ENCODE data around the gene PTPRN2. TPM values are rescaled to one million over a fixed set of nuclear protein-coding genes. Genes with fewer than 3 reads are reported as not detected.

Gene PTPRN2
- total and polyA plus RNA-seq, 2 donors from 2014 or later = 4.8 to 6.2 TPM

DNA sequence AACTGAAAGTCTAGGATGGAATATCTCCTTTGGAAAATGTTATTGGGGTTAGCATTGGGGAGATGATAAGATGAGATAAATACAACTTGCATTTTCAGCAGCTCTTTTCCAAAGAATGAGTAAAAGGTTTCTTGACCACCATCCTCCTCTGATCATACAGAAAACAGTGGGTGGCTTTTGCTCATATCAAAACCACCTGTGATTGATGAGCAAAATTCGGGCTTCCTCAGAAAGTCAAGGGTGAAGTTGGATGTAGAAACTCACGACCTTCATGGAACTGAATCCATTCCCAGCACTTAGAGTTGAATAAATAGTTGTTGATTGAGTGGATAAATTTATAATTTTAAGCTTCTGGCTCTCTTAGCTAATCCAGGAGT lies 1092.5 kb downstream of the PTPRN2 start:
- intact Hi-C loops (cut with DNase I) = no loop called here
- no peak overlapping the region for H3K9ac ChIP-seq (ENCODE audit: low read length in 3 of 3)
- TF ChIP-seq, protein P1, sequence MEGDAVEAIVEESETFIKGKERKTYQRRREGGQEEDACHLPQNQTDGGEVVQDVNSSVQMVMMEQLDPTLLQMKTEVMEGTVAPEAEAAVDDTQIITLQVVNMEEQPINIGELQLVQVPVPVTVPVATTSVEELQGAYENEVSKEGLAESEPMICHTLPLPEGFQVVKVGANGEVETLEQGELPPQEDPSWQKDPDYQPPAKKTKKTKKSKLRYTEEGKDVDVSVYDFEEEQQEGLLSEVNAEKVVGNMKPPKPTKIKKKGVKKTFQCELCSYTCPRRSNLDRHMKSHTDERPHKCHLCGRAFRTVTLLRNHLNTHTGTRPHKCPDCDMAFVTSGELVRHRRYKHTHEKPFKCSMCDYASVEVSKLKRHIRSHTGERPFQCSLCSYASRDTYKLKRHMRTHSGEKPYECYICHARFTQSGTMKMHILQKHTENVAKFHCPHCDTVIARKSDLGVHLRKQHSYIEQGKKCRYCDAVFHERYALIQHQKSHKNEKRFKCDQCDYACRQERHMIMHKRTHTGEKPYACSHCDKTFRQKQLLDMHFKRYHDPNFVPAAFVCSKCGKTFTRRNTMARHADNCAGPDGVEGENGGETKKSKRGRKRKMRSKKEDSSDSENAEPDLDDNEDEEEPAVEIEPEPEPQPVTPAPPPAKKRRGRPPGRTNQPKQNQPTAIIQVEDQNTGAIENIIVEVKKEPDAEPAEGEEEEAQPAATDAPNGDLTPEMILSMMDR (IDR thresholded peaks at IDR 0.05; ENCODE audit: borderline replicate concordance, extremely low read depth, insufficient read depth) = no peak
- no peak for FAIRE-seq
- H3K27me3 ChIP-seq (ENCODE audit: control insufficient read depth, insufficient read depth, low read length) = no peaks in the 10 kb centered on the region
- DNase-seq = no peak
- H3K4me3 ChIP-seq (ENCODE audit: low read length in 3 of 3) = no peak overlapping the region
- no peaks in the 10 kb centered on the region for H3K36me3 ChIP-seq (ENCODE audit: control insufficient read depth in 2 of 3, insufficient read depth in 3 of 3, low read length in 3 of 3)
- H3K27ac ChIP-seq (ENCODE audit: low read depth in 2 of 2, low read length in 2 of 2) = no peak overlapping the region
- H3K9me3 ChIP-seq (ENCODE audit: control insufficient read depth in 2 of 3, insufficient read depth in 1 of 3, low read length in 3 of 3) = peaks cover 0 to 7% (median 0%) of the 10 kb centered on the region in 3 donors
- H3K4me1 ChIP-seq (ENCODE audit: control insufficient read depth in 2 of 3, insufficient read depth in 2 of 3, low read depth in 1 of 3, low read length in 3 of 3) = no peaks in the 10 kb centered on the region

DNA sequence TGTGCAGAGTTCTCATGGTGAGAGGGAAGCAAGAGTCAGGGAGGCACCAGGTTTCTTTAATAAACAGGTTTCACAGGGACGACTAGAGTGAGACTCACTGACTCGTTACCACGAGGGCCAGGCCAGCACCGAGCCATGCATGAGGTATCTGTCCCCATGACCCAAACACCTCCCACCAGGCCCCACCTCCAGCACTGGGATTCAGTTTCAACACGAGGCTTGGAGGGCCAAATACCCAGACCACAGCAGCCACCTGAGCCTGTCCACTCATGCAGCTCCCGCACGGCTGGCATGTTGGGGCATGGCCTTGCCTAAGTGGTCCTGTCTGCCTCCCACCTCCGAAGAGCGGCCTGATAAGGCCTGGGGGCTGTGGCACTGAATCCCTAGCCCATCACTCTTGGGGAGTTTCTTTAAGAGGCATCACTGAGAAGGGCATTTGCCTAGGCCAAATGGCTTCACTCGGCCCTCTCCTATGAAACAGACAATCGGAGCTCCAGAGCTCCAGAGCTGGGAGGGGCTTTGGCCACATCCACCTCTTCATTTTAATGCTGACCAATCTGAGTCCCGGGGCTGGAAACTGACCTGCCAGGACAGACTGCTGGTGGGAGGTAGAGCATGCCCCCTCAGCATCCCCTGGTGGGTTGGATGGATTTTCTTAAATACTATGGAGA lies 1093.0 kb downstream of the PTPRN2 start:
- no peak for FAIRE-seq

GRCh38 chr7:157493776-157494175 lies 1093.8 kb downstream of the PTPRN2 start:
- TF ChIP-seq, protein P1 (IDR thresholded peaks at IDR 0.05; ENCODE audit: borderline replicate concordance, extremely low read depth, insufficient read depth) = no peak
- no peak overlapping the region for H3K4me3 ChIP-seq (ENCODE audit: low read length in 3 of 3)
- FAIRE-seq (no peak), DNase-seq (no peak)
- no peaks in the 10 kb centered on the region for H3K36me3 ChIP-seq (ENCODE audit: control insufficient read depth in 2 of 3, insufficient read depth in 3 of 3, low read length in 3 of 3)
- no peak overlapping the region for H3K9ac ChIP-seq (ENCODE audit: low read length in 3 of 3)
- no peak overlapping the region for H3K27ac ChIP-seq (ENCODE audit: low read depth in 2 of 2, low read length in 2 of 2)
- H3K4me1 ChIP-seq (ENCODE audit: control insufficient read depth in 2 of 3, insufficient read depth in 2 of 3, low read depth in 1 of 3, low read length in 3 of 3) = no peaks in the 10 kb centered on the region
- H3K9me3 ChIP-seq (ENCODE audit: control insufficient read depth in 2 of 3, insufficient read depth in 1 of 3, low read length in 3 of 3) = peaks cover 0 to 7% (median 0%) of the 10 kb centered on the region in 3 donors
- intact Hi-C loops (cut with DNase I) = no loop called here
- H3K27me3 ChIP-seq (ENCODE audit: control insufficient read depth, insufficient read depth, low read length) = no peaks in the 10 kb centered on the region

More for the DNA sequence above, 1093.0 kb downstream of the PTPRN2 start:
- Histone ChIP-seq H3K27ac (ENCODE audit: low read depth in 2 of 2, low read length in 2 of 2) (no peak overlapping the region), H3K36me3 (ENCODE audit: control insufficient read depth in 2 of 3, insufficient read depth in 3 of 3, low read length in 3 of 3) (no peaks in the 10 kb centered on the region), H3K9me3 (ENCODE audit: control insufficient read depth in 2 of 3, insufficient read depth in 1 of 3, low read length in 3 of 3) (peaks cover 0 to 7% (median 0%) of the 10 kb centered on the region in 3 donors), H3K9ac (ENCODE audit: low read length in 3 of 3) (no peak overlapping the region), H3K4me3 (ENCODE audit: low read length in 3 of 3) (no peak overlapping the region), H3K4me1 (ENCODE audit: control insufficient read depth in 2 of 3, insufficient read depth in 2 of 3, low read depth in 1 of 3, low read length in 3 of 3) (no peaks in the 10 kb centered on the region), H3K27me3 (ENCODE audit: control insufficient read depth, insufficient read depth, low read length) (no peaks in the 10 kb centered on the region)
- peak in 4 of 5 donors; percentile 58 to 74 (median 62) for DNase-seq
- intact Hi-C loops (cut with DNase I) = no loop called here
- TF ChIP-seq, protein P1 (IDR thresholded peaks at IDR 0.05; ENCODE audit: borderline replicate concordance, extremely low read depth, insufficient read depth) = no peak

Data from kidney (tissue), 14 donors.